Spleen (tissue), 7 donors: ENCODE measurements around the gene PYDC1.

Source experiments
- CTCF ChIP-seq, 11 experiments: fragments of 200-600 bp in 7 of 11; fragments of 450-650 bp in 4 of 11; sonication (generic) in 4 of 11; IDR thresholded peaks in 8 of 11; conservative IDR thresholded peaks in 3 of 11; 1 replicate in 7 of 11; 2 replicates in 4 of 11; pipeline versions ENCODE4 v1.4.0 to v1.8.0; 2016 to 2021; ENCODE audit warnings: antibody characterized with exemption in 11 of 11, inconsistent platforms in 4 of 11, mild to moderate bottlenecking in 1 of 11
- POLR2A ChIP-seq, 3 donors: fragments of 450-650 bp; IDR thresholded peaks; one replicate each; pipeline ENCODE4 v1.5.1; 2017; ENCODE audit warnings: antibody characterized with exemption in 3 of 3, mild to moderate bottlenecking in 1 of 3
- POLR2AphosphoS5 ChIP-seq, 3 donors: sonication (generic); formaldehyde crosslinking; IDR thresholded peaks; one replicate each; pipeline ENCODE4 v1.5.1; 2017; ENCODE audit warnings: antibody characterized with exemption in 3 of 3
- donor health status: DM: no; HTN: no; CAD: no; lungs with moderate emphysema.
- donor health status: DM: no; HTN: no; CAD: no.
- donor health status: DM: no; HTN: no; CAD: no.

GRCh38 chr16:31181102-31181830 is 35.7 kb downstream of the PYDC1 start:
- TF ChIP-seq CTCF (IDR thresholded peaks at IDR 0.05 in 8 of 11, conservative IDR thresholded peaks at IDR 0.05 in 3 of 11): no peak
- no peak for TF ChIP-seq POLR2A (IDR thresholded peaks at IDR 0.05)
- TF ChIP-seq POLR2AphosphoS5 (IDR thresholded peaks at IDR 0.05): peak in 1 of 3 donors; percentile 55
